NCI-H1105 treated with DMSO at 0.1 percent for 48 hours (cell line): ENCODE measurements around the gene AMOTL2.

ENCODE experiments used
- DNase-seq: peaks from one replicate; lab custom pipeline; 2025; lab: John Stamatoyannopoulos, UW

The AMOTL2 gene

GRCh38 chr3:134366221-134366927 lies 7.9 kb downstream of the AMOTL2 start:
- DNase-seq: no peak

DNA sequence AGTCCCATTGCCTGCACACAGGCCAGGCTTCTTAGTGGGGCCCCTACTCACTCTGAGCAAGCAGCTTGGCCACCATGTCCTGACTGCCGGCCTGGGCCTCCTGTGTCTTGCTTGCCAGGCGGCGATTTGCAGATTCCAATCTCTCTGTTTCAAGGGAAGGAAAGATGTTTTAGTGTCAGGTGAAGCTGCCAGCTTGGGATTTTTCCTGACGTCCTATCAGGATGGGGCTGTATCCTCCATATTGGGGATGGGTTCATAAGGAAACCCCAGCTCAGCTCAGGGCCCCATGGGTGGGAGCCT lies 8.5 kb downstream of the AMOTL2 start:
- no peak for DNase-seq

- no peak for DNase-seq
Observed at GRCh38 chr3:134364936-134365765, 9.1 kb downstream of the AMOTL2 start.

DNA sequence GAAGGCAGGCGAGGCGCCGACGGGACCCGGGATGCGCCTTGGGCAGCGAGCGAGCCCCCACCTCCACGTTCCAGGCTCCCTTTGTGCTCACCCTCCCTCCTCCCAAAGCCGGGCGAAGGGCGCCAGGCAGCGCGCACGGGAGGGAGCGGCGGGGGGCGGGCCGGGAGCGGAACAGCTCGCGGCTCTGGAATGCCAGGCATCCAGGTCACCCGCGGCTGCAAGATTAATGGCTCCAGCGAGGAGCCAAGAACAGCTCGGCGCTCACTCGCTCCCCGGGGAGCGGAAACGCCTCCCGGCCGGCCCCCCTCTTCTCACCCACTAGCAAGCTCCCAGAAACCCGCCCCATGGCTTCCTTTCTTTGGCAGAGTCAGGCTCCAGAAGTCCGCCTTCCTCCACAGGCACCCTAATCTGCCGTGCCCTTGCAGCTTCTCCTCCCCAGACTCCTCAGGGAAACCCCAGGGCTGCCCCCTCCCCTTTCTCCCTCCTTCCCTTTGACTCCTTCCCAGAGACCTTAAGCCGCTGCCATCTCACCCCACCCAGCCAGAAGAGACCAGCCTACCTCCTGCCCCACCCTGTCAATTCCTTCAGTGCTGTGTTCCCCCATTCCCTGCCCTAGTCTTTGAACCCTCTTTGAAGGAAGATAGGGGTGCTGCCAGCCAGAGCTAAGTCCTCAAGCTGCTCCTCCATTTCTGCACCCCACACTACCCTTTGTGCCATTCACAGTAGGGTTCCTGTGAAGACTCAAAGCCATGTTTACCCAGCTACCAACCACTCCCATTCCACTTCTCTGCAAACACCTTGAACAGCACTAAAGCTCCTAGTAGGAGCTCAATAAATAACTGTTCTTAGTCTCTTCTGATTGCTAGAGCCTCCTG lies 9.9 kb downstream of the AMOTL2 start:
- DNase-seq: no peak

DNA sequence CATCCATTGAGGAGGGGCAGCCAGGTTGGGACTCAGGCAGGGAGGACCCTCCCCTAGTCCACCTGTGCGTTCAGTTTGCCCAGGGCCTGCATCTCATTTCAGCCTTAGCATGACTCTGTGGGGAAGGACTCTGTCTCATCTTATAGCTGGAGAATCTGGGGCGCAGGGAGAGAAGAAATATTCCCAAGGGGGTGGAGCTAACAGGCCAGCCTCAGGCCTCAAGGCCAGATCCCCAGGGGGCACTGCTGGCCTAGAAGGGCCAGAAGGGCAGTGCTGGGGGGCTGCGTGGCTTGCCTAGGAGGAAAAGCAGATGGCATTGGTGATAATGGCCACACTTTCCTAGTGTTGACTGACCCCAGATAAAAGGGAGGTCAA lies 10.9 kb downstream of the AMOTL2 start:
- no peak for DNase-seq

- DNase-seq: no peak
Observed at GRCh38 chr3:134362670-134363380, 11.4 kb downstream of the AMOTL2 start.

DNA sequence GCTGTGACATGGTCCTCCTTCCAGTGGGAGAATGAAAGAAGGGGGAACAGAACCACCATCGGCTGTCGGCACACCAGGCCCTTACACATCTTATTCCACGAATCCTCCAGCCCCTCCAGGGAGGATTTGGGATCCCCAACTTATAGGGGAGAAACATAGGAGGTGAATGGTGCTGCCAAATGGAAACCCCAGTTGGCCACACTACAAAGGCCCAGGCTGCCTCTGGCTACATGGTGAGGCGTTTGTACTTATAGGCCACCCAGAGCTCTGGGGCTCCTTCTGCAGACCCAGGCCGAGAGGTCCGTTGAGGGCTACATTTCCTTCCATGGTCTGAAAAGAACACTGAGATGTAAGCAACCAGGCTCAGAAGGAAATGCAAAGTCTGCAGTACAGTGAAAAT lies 12.0 kb downstream of the AMOTL2 start:
- no peak for DNase-seq

DNA sequence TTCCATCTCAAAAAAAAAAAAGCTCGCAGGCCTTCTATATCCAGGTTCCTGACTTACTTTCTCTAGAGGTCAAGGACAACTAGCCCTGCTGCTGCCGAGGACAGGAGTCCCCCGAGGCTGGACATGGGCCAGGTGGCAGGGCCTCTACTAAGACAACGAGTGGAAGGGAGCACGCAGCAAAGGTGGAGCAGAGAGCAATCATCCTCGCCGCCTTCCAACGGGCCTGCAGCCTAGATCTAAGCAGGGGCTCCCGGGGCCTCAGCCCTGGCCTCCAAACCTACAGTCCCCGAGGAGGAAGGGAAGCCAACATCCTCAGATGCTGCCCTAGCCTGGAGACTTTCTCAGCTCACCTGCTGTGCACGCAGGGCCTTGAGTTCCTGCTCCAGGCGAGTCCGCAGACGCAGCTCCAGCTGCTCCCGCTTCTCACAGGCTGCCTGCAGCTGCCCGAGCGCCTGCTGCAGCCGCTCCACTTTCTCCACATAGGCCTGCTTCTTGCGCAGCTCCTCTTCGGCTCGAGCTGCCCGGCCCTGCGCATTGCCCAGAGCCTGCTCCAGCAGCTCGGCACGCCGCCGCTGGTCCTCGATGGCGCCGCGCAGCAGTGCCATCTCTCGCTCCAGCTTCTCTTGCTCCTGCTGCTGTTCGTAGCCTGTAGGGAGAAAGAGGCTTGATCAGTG lies 12.9 kb downstream of the AMOTL2 start:
- DNase-seq: no peak

GRCh38 chr3:134360046-134360445 lies 14.2 kb downstream of the AMOTL2 start:
- DNase-seq: no peak

DNA sequence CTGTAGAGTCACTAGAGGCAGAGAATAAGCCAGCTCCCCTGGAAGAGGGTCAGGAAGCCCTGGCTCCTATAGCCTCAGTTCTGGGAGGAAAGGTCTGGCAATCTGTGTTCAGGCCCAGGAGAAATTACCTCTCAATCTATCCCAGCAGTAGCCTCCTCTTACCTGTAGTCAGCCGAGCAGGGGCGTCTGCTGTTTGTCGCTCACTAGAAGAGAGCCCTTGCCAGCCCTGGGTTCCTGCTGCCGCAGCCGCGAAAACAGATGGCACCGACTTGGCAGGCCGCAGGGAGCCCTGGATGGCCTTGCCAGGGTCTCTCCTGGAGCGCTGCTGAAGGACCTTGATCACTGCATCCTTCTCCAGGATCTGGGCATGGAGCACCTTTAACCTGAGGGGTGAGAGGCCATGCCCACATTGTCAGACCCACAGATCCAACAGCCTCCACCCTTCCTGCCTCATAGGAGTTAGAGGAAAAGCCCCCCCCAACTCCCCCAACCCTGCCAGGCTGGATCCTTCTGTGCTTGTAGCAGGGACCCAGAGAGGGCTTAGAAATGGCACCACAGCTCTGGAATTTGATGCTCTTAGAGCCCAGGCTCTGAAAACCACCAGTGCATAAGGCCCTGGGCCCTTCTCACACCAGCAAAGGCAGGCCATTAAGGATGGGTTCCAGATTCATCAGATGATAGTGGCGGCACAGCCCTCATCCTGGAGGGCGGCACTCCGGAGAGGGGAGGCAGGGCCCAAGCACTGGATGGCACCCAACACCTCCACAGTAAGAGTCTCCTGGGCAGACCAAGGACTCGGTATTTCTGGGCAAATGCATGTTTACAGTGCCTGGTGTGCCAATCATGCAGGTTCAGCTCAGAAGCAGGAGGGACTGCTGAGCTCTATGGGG lies 14.9 kb downstream of the AMOTL2 start:
- DNase-seq: no peak

DNA sequence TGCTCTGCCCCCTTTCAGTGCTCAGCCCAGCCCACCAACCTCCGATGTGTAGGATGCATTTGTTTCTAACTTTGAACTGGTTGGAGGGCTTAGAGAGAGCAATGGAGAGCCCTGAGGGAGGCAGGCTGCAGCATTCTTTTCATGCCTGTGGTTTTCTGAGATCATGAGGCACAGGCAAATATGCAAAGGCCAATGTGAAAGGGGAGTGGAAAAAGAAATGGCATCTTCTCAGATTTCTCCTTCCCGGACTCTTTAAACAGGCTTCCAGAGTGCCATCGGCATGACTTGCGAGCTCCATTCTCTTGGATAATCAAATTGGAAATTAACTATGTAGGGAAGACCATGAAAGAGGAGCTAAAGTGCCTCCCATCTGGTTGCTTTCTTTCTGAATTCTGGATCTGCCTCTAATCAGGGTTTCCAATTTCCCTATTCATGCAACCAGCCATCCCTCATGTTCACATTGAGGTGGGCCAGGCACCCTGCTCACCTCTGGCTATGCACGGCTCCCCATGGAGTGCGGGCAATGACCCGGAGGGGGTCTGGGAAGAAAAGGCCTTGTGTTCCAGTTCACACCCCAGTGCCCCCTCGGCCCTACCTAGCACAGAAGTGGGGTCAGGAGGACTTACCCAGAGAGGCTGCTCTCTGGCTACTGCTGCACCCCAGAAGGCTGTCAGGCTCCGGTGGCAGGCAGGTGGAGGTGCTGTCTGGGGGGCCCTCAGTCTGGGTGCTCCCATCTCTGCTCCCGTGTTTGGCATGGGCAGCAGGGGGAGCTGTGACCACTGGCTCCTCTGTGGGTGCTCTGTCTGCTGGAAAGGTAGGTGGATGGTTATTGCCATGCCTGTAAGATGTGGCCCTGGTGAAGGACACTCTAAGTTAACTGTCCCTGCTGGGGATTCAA lies 16.1 kb downstream of the AMOTL2 start:
- DNase-seq: peak; percentile 10

GRCh38 chr3:134357261-134357913 lies 16.9 kb downstream of the AMOTL2 start:
- DNase-seq: no peak

DNA sequence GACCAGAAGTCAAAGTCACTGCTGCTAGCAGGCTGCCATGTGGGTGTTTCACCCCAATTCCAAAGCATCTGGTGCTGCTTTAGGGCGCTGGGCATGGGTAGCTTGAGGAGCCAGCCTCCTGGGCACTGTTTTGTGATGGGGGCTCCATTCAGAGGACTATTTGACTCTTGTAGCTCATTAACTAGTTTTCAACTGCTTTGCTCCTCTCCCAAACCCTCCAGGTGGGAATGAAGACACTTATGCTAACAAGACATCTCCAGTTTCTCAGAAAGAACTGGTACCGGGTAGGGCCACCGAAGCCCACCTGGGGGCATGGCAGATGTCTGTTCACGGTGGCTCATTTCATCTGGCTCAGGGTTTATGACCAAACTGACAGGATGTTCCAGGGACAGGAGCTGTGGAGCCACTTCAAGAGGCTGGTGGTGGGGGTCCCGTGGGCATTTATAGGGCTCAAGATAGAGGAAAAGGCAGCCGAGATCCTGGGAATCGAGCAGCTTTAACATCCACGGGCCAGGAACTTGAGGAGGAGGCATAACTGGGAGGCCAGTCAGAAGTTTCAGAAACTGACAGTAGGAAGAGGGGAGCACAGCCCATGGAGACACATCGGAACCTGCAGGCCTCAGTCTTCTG lies 17.7 kb downstream of the AMOTL2 start:
- no peak for DNase-seq

GRCh38 chr3:134355416-134355815 lies 18.8 kb downstream of the AMOTL2 start:
- DNase-seq: no peak

DNA sequence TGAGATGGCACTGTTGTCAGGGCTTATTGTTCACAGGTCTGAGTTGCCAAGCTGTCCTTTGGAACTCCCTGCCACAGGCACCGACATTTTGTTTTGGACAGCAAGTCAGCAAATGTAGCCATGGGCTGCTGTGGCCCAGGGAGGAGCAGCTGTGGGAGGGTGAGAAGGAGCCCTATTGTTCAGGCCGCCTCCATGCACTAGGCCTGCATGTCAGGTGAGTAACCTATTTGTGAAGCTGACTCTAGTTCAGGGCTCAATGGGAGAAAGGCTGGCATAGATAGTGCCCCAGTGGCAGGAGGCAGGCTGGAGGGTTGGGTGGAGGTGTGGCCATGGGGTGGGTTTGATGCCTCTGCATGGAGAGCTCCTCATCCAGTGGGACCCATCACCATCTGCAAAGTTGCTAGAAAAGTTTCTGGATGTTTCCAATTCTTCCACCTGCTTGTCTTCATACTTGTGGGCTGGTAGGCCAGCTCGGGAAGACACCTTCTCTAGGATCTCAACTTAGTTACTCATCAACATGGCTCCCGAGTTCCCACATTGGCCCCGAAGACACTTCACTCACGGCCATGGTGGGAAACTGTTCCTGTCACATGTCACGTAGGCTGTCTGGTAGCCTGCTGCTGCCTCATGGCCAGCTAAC lies 19.5 kb downstream of the AMOTL2 start:
- no peak for DNase-seq

DNA sequence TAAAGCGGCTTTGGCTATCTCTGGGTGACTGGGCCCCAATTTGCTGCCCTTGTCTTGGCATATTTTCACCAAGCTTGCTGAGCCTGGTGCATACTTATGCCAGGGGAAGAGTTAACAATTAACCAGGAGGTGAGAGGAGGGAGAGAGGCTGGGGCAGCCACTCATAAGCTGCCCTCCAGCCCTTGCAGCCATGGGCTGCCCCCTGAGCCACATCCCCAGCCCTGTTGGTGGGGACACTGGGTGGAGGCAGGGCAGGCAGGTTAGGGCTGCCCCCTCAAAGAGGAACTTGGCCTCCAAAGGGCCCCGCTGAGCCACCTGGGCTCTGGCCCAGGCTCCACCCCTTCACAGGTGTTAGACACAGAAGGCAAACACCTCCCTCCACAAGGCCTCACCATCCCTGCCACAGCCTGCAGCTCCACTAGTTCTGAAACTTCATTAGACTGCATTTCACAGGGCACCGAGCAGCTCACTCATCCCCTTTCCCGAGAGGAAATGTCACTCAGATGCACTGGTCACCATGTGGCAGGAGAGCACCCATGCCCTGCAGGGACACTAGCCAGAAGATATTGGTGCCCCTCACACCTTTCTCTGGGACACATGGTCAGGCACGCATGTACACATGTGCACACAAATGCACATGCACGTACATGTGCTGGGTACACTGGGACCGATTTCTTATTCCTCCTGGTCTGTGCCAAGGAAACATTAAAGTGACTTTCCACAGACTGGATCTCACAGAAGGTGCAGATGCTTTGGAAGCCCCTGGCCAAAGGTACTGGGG lies 20.2 kb downstream of the AMOTL2 start:
- DNase-seq: no peak

- no peak for DNase-seq
Observed at GRCh38 chr3:134353171-134353825, 20.9 kb downstream of the AMOTL2 start.
